K562 (cell line): ENCODE data around the gene ZCWPW1. TPM values are rescaled to one million over a fixed set of nuclear protein-coding genes. Genes with fewer than 3 reads are reported as not detected.

Experiments used
- CCAR2 ChIP-seq: fragments of 200-400 bp; formaldehyde crosslinking; IDR thresholded peaks from 2 replicates; pipeline ENCODE4 v1.6.1; 2017; ENCODE audit warnings: mild to moderate bottlenecking, low read depth, low read length
- DDX20 ChIP-seq: fragments of 450-650 bp; IDR thresholded peaks from 2 replicates; pipeline ENCODE4 v1.6.1; 2016; ENCODE audit warnings: missing genetic modification characterization, low read depth, mild to moderate bottlenecking, missing compliant biosample characterization, moderate library complexity
- EGR1 ChIP-seq: fragments of 450-650 bp; conservative IDR thresholded peaks from 2 replicates; pipeline ENCODE4 v1.6.1; 2017; ENCODE audit warnings: mild to moderate bottlenecking
- GTF2F1 ChIP-seq: IDR thresholded peaks from 2 replicates; pipeline ENCODE4 v1.6.1; 2011; ENCODE audit warnings: low read depth, low read length, improper control_type of control experiment
- HEY1 ChIP-seq: fragments of 250-450 bp; sonication (Bioruptor Pico); IDR thresholded peaks from 2 replicates; pipeline ENCODE4 v1.5.0; 2020; ENCODE audit warnings: mild to moderate bottlenecking, moderate library complexity, borderline replicate concordance
- JUN ChIP-seq, 2 experiments: sonication (generic) in 1 of 2; formaldehyde crosslinking in 1 of 2; IDR thresholded peaks; 2 replicates each; pipeline versions ENCODE4 v1.6.1 to v1.8.0; 2012 to 2022; ENCODE audit warnings: borderline replicate concordance in 2 of 2, mild to moderate bottlenecking in 2 of 2, improper control_type of control experiment in 1 of 2, low read depth in 1 of 2, low read length in 1 of 2, missing genetic modification reagents in 1 of 2
- KAT7 ChIP-seq: sonication (generic); formaldehyde crosslinking; IDR thresholded peaks from 2 replicates; pipeline ENCODE4 v1.8.0; 2022; ENCODE audit warnings: missing genetic modification reagents, mild to moderate bottlenecking, borderline replicate concordance
- MAFK ChIP-seq: IDR thresholded peaks from 2 replicates; pipeline ENCODE4 v1.6.1; 2011; ENCODE audit warnings: low read length, improper control_type of control experiment
- NCOA6 ChIP-seq: fragments of 450-650 bp; IDR thresholded peaks from 2 replicates; pipeline ENCODE4 v1.6.1; 2017; ENCODE audit warnings: mild to moderate bottlenecking
- NEUROD1 ChIP-seq: fragments of 150-350 bp; IDR thresholded peaks from 2 replicates; pipeline ENCODE4 v1.6.1; 2014; ENCODE audit warnings: borderline replicate concordance, low read length, low read depth; ENCODE audit not compliant: partially characterized antibody
- NONO ChIP-seq, 2 experiments: fragments of 200-400 bp in 1 of 2; fragments of 450-650 bp in 1 of 2; formaldehyde crosslinking in 1 of 2; IDR thresholded peaks; 2 replicates each; pipeline ENCODE4 v1.6.1; 2017; ENCODE audit warnings: low read depth in 2 of 2, mild to moderate bottlenecking in 2 of 2, moderate library complexity in 2 of 2, low read length in 1 of 2
- PHF8 ChIP-seq: fragments of 200-600 bp; sonication (generic); IDR thresholded peaks from 2 replicates; pipeline ENCODE4 v1.6.1; 2012; ENCODE audit warnings: mixed run types, mild to moderate bottlenecking, inconsistent platforms, low read length, moderate library complexity, borderline replicate concordance
- SPI1 ChIP-seq: IDR thresholded peaks from 2 replicates; pipeline ENCODE4 v1.6.1; 2011; ENCODE audit warnings: low read depth, low read length, control low read depth, borderline replicate concordance
- TAF15 ChIP-seq: fragments of 200-400 bp; formaldehyde crosslinking; IDR thresholded peaks from 2 replicates; pipeline ENCODE4 v1.6.1; 2017; ENCODE audit warnings: mild to moderate bottlenecking, low read depth, low read length, moderate library complexity
- ZBTB1 ChIP-seq: sonication (generic); formaldehyde crosslinking; IDR thresholded peaks from 2 replicates; pipeline ENCODE4 v1.8.1; 2023; ENCODE audit warnings: missing genetic modification reagents, low read depth, mild to moderate bottlenecking, borderline replicate concordance
- ZNF24 ChIP-seq: fragments of 450-650 bp; IDR thresholded peaks from 2 replicates; pipeline ENCODE4 v1.6.1; 2016
- ZNF316 ChIP-seq: fragments of 450-650 bp; IDR thresholded peaks from 2 replicates; pipeline ENCODE4 v1.6.1; 2016
- polyA plus RNA-seq, 8 experiments: library from polyadenylated mRNA; depleted of rRNA in 4 of 8; stranded (reverse) in 5 of 8; unstranded in 3 of 8; fragments of >200 nt; fragmentation: Nextera tagmentation in 2 of 8; fragmentation: Illumina TruSeq in 1 of 8; extraction: Ambion mirVana in 2 of 8; extraction: Trizol in 1 of 8; gene quantifications; 2 replicates each; pipeline versions ENCODE4 v1.2.1 to v1.2.3, GENCODE V29; 2011 to 2014; ENCODE audit warnings: inconsistent platforms in 1 of 8, missing spikeins in 1 of 8
- total RNA-seq, 7 experiments: library from RNA; depleted of rRNA in 6 of 7; stranded (reverse); fragments of >200 nt in 6 of 7; fragmentation: Illumina TruSeq in 2 of 7; extraction: Trizol in 2 of 7; gene quantifications; 2 replicates each; pipeline versions ENCODE4 v1.2.1 to v1.2.3, GENCODE V29; 2011 to 2021; ENCODE audit warnings: low replicate concordance in 1 of 7
- TF ChIP-seq, protein P1 (sequence below): fragments of 450-650 bp; formaldehyde crosslinking; conservative IDR thresholded peaks from 2 replicates; pipeline ENCODE4 v1.4.0; 2022; ENCODE audit warnings: mild to moderate bottlenecking, missing genetic modification characterization
- TF ChIP-seq, protein P2 (sequence below): fragments of 250-450 bp; sonication (Bioruptor Pico); IDR thresholded peaks from 2 replicates; pipeline ENCODE4 v1.9.0; 2021; ENCODE audit warnings: mild to moderate bottlenecking
- TF ChIP-seq, protein P3 (sequence below): sonication (generic); formaldehyde crosslinking; IDR thresholded peaks from 2 replicates; pipeline ENCODE4 v1.8.0; 2023; ENCODE audit warnings: mild to moderate bottlenecking, missing genetic modification reagents
- TF ChIP-seq, protein P4 (sequence below): IDR thresholded peaks from 2 replicates; pipeline ENCODE4 v1.6.1; 2014; ENCODE audit warnings: antibody characterized with exemption
- TF ChIP-seq, protein P5 (sequence below): fragments of 250-450 bp; sonication (Bioruptor Pico); IDR thresholded peaks from 2 replicates; pipeline ENCODE4 v1.4.0; 2020; ENCODE audit warnings: mild to moderate bottlenecking

ZCWPW1 gene
- total and polyA plus RNA-seq, 9 of the 15 experiments (the other 6 are each of a cell fraction or from before 2014, with no cell fraction given), result 0.18 to 1.7 (median 1.2) TPM

DNA sequence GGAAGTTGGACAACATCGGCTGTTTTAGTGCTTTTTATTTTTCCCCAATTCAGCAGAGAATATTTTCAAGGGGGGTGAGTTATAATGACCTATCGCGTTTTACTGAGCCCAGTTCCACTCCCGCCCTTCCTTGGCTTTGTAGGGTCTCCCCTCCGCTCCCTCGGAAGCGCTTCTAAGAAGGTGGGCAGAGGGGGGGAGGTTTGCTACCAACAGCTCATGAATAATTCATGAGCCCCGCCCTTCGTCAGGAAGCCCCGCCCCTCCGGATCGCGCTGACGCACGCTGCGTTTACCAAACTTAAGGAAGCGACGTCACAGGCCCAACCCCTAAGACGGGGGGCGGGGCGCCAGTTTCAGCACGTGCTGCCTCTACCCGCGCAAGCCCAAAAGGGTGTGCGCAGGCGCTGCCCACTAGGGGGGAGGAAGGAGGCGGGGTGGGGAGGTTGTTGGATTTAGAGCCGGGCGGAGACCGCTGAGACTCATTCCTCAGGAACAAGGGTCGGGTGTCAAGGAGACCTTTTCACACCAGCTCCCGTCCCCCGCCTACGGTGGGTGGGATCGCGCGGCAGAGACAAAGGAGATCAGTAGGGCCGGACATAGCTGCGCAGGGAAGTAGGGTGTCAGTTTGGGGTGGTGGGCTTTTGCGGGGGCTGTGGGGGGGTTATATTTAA is 599 bp upstream of the ZCWPW1 start (continued):
- TF ChIP-seq MAFK, result peak; percentile 64
- TF ChIP-seq, protein P1, sequence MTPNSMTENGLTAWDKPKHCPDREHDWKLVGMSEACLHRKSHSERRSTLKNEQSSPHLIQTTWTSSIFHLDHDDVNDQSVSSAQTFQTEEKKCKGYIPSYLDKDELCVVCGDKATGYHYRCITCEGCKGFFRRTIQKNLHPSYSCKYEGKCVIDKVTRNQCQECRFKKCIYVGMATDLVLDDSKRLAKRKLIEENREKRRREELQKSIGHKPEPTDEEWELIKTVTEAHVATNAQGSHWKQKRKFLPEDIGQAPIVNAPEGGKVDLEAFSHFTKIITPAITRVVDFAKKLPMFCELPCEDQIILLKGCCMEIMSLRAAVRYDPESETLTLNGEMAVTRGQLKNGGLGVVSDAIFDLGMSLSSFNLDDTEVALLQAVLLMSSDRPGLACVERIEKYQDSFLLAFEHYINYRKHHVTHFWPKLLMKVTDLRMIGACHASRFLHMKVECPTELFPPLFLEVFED, result peak; percentile 41
- peak; percentile 86 for TF ChIP-seq ZNF316
- peak; percentile 68; the same call in 1 of the 2 replicates for TF ChIP-seq JUN (IDR thresholded peaks at IDR 0.05; ENCODE audit: borderline replicate concordance, low read depth, low read length)
- TF ChIP-seq JUN (CRISPR knock-in tag; IDR thresholded peaks at IDR 0.05; ENCODE audit: borderline replicate concordance), result no peak
- TF ChIP-seq, protein P2, sequence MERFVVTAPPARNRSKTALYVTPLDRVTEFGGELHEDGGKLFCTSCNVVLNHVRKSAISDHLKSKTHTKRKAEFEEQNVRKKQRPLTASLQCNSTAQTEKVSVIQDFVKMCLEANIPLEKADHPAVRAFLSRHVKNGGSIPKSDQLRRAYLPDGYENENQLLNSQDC, result peak; percentile 89
- TF ChIP-seq ZBTB1 (CRISPR knock-in tag), result no peak; the same call in 1 of the 2 replicates
- peak; percentile 66 for TF ChIP-seq PHF8
- TF ChIP-seq TAF15, result peak; percentile 74; the same call in 1 of the 2 replicates
- no peak for TF ChIP-seq CCAR2
- TF ChIP-seq NONO (IDR thresholded peaks at IDR 0.05; ENCODE audit: low read depth in 2 of 2, low read length in 1 of 2), result 0 out of 4 replicates have a peak, but pooled peaks of 1 of the 2 experiments have one; percentile 32
- TF ChIP-seq KAT7 (CRISPR knock-in tag), result peak; percentile 93
- peak; percentile 88; the same call in 1 of the 2 replicates for TF ChIP-seq HEY1 (CRISPR knock-in tag)
- TF ChIP-seq ZNF24, result no peak
- TF ChIP-seq NEUROD1, result peak; percentile 55
- no peak for TF ChIP-seq DDX20 (tag)
- TF ChIP-seq NCOA6, result no peak
- TF ChIP-seq, protein P3, sequence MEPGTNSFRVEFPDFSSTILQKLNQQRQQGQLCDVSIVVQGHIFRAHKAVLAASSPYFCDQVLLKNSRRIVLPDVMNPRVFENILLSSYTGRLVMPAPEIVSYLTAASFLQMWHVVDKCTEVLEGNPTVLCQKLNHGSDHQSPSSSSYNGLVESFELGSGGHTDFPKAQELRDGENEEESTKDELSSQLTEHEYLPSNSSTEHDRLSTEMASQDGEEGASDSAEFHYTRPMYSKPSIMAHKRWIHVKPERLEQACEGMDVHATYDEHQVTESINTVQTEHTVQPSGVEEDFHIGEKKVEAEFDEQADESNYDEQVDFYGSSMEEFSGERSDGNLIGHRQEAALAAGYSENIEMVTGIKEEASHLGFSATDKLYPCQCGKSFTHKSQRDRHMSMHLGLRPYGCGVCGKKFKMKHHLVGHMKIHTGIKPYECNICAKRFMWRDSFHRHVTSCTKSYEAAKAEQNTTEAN, result 0 out of 2 replicates have a peak, but pooled peaks have one; percentile 25
- peak; percentile 36; the same call in 1 of the 2 replicates for TF ChIP-seq SPI1
- TF ChIP-seq, protein P4, sequence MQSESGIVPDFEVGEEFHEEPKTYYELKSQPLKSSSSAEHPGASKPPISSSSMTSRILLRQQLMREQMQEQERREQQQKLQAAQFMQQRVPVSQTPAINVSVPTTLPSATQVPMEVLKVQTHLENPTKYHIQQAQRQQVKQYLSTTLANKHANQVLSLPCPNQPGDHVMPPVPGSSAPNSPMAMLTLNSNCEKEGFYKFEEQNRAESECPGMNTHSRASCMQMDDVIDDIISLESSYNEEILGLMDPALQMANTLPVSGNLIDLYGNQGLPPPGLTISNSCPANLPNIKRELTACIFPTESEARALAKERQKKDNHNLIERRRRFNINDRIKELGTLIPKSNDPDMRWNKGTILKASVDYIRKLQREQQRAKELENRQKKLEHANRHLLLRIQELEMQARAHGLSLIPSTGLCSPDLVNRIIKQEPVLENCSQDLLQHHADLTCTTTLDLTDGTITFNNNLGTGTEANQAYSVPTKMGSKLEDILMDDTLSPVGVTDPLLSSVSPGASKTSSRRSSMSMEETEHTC, result peak; percentile 70; the same call in 1 of the 2 replicates
- peak; percentile 87 for TF ChIP-seq EGR1
- peak; percentile 63 for TF ChIP-seq GTF2F1
- TF ChIP-seq, protein P5, sequence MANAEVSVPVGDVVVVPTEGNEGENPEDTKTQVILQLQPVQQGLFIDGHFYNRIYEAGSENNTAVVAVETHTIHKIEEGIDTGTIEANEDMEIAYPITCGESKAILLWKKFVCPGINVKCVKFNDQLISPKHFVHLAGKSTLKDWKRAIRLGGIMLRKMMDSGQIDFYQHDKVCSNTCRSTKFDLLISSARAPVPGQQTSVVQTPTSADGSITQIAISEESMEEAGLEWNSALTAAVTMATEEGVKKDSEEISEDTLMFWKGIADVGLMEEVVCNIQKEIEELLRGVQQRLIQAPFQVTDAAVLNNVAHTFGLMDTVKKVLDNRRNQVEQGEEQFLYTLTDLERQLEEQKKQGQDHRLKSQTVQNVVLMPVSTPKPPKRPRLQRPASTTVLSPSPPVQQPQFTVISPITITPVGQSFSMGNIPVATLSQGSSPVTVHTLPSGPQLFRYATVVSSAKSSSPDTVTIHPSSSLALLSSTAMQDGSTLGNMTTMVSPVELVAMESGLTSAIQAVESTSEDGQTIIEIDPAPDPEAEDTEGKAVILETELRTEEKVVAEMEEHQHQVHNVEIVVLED, result peak; percentile 78
